ENCODE results near the gene SPPL3.
"Not testable (repeated sequence)": the region's sequence is repeated elsewhere in the genome, so short reads cannot be mapped to it uniquely, and the experiment has no call there.

Gene SPPL3

GRCh38 chr12:120917748-120918147, 13.6 kb upstream of the SPPL3 start:
- no peak for DNase-seq

GRCh38 chr12:120916561-120916960, 12.4 kb upstream of the SPPL3 start:
- DNase-seq, result no peak

GRCh38 chr12:120914794-120915193, 10.6 kb upstream of the SPPL3 start:
- no peak for DNase-seq

- no peak for DNase-seq
Measured at GRCh38 chr12:120909633-120910298, 5.6 kb upstream of the SPPL3 start.

DNA sequence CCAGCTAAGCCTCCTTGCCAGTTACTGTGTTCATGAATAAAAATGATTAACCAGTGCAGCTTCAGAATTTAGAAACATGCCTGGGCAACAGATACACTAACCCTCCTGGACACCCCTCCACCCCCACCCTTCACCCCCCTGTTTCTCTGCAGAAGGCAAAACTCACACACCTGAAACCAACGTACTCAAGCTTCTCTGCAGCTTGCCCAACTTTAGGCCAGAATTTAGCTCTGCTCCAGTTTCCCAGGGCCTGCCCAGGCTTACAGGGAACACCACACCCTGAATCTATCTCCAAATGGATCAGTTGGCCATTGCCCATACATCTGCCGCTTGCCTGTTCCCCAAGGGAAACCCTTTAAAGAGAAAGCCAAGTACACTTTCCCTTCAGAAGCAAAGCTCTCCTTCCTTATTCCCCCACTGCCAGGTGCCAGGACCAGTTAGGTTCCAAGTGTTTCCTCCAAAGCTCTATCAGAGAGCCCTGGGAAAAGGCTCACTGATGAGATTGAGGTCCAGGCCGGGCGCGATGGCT, 1.8 kb upstream of the SPPL3 start:
- DNase-seq, result no peak

DNA sequence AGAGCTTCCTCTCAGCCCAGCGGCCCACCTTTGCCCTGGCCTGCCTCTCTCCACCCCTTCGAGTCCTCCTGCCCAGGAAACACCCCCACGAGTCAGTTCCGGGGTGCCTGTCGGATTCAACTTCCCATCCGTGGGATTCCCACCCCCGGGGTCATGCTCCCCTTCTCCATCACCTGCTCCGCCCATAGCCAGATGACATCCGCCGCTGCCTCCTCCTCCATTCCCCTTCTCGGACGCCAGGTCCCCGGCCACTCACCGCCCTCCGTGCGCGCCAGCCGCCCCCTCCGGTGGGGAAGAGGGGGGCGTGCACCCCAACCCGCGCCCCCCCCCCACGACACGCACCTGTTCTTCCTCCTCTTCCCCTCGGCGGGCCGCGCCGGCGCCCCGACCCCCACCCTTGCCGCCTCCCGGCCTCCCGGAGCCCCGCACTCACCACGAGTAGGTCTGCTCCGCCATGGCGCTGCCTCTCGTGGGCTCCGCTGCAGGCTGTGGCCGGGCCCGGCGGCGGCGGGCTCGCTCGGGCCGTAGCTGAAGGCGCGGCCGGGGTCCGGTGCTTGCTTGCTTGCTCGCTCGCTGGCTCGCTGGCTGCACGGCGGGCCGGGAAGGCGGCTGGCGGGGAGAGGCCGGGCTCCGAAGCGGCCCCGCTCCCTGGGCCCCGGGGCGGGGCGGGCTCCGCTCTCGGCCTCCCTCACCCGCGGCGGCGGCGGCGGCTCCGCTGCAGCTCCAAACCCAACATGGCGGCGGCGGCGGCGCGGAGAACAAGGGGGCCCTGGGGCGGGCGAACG, 554 bp downstream of the SPPL3 start:
- DNase-seq, result peak; percentile 25

GRCh38 chr12:120902846-120903411, 1.2 kb downstream of the SPPL3 start:
- DNase-seq, result no peak

DNA sequence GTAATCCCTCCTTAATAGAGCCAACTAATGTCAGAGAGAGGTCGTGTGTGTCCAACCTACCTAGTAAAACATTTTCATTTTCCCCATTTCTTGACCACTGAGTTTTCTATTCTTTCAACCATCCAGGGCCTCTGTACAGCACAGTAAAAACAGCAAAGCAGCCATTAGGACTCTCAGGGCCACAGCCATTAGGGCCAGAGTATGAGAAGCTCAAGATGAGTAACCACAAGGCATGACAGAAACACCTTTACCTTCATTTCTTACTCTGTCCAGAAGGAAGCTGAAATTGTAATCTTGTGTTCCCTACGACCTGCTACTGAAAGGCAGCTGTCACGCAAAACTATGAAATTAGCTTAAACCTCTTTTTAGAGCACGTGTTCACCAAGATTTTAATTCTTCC, 2.3 kb downstream of the SPPL3 start:
- no peak for DNase-seq

DNA sequence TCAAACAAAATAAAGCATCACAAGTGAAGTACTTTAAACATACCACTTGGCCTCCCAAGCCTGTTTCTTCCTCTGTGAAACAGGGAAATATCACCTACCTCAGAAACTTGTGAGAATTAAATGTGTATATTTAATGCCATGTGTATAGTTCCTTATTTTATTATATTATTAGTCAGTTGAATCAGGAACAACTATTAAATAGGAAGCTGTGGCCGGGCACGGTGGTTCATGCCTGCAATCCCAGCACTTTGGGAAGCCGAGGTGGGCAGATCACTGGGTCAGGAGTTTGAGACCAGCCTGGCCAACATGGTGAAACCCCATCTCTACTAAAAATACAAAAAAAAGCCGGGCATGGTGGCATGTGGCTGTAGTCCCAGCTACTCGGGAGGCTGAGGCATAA, 3.1 kb downstream of the SPPL3 start:
- not testable (repeated sequence) for DNase-seq

DNA sequence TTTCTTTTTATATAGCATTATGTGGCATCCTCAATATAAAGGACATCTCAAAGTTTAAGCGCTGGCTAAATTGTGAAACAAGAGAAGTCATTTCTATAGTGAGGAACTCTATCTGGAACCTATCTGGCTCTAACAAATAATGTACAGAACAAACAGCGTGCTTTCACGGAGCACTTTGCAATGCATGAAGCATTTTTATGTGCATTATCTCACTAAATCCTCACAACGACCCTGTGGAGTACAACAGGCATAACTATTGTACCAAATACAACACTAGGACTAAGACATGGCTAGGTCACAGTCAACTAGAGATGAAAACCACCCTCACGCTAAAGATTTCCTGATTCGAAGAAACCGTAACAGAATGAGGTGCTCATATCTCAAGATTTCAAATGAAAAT, 8.6 kb downstream of the SPPL3 start:
- DNase-seq, result no peak

- no peak for DNase-seq
Measured at GRCh38 chr12:120892265-120892664, 11.9 kb downstream of the SPPL3 start.

DNA sequence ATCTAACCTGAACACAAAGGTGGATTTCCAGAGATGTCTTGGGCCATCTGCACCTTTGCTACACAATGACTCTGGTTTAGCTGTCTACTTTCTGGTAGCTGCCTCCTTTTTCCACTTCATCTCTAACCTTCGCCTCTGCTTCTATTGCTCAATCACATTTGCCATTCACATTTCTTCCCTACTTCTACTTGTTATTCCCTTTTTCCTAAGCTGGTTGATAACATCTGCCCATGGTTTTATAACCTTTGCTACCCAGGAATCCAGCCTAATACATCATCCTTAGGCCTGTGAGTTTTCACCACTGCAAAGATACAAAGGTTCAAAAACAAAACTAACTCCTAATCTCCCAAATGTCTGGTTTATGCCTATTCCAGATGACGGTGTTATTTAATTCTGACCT, 13.2 kb downstream of the SPPL3 start:
- DNase-seq, result no peak

DNA sequence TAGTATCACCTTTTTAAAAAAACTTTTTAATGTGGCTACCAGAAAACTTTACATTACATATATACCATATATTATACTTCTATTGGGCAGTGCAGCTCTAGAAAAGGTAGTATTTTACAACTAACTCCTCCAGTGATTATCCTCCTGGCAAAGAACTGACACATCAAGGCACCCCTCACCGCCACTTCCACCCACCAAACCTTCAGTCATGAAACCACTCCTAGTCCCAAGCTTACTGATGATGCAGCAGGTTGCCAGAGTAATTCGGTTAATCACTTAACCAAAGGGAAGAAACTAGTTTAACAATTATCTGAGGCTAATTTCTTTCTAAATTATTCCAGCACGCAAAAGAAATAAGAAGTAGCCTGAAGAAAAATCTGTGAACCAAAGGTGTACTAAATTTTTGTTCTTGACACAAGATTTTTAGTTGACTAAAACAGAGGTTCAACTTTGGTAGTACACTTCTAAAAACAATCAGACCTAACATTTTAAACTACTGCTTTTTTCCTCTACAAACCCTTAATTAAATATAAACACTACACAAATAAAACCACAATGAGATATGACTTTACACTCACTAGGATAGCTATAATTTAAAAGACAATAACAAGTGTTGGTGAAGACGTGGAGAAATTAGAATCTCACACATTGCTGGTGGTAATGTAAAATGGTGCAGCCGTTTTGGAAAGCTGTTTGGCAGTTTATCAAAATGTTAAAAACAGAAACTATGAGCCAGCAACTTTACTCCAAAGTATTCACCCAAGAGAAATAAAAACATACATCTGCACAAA, 16.7 kb downstream of the SPPL3 start:
- DNase-seq, result no peak

- DNase-seq, result no peak
Measured at GRCh38 chr12:120886199-120887018, 17.7 kb downstream of the SPPL3 start.

- DNase-seq, result peak; percentile 3
Measured at GRCh38 chr12:120885521-120885920, 18.6 kb downstream of the SPPL3 start.

GRCh38 chr12:120884644-120885043, 19.5 kb downstream of the SPPL3 start:
- no peak for DNase-seq

GRCh38 chr12:120882055-120882555, 22.1 kb downstream of the SPPL3 start:
- DNase-seq, result no peak

GRCh38 chr12:120879718-120880300, 24.3 kb downstream of the SPPL3 start:
- DNase-seq, result no peak

GRCh38 chr12:120879102-120879501, 25.1 kb downstream of the SPPL3 start:
- no peak for DNase-seq

GRCh38 chr12:120874547-120875245, 29.5 kb downstream of the SPPL3 start:
- DNase-seq, result no peak

DNA sequence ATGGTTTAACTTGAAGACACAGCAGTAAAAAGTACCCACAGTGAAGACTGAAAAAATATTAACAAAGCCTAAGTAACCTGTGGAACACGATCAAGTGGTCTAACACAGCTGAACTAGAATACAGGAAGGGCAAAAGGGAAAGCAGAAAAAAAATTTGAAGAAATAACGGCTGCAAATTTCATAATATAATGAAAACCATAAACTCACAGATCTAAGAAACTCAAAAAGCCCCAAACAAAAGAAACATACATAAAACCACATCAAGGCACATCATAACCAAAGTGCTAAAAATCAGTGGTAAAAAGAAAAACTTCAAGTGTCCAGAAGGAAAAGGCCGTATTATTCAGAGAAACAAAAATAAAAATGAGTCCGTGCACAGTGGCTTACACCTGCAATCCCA, 30.9 kb downstream of the SPPL3 start:
- no peak for DNase-seq

Data from DMS153 (cell line).